Kidney (tissue), 14 donors: ENCODE measurements around the gene GPSM1. TPM values are rescaled to one million over a fixed set of nuclear protein-coding genes. Genes with fewer than 3 reads are reported as not detected.

ENCODE experiments used
- DNase-seq, 5 donors: peaks; one replicate each; pipeline ENCODE4 v3.0.0-alpha.2; 2013 to 2020
- FAIRE-seq: peaks from 2 replicates; lab custom pipeline; 2012; peaks lifted over from hg19 to GRCh38; lab: Jason Lieb, UNC
- H3K27ac ChIP-seq, 2 donors: one replicate each; pipeline ENCODE4 v1.7.0; 2013; ENCODE audit warnings: low read depth in 2 of 2, low read length in 2 of 2, inconsistent platforms in 1 of 2
- H3K27me3 ChIP-seq: one replicate; pipeline ENCODE4 v1.7.1; 2013; ENCODE audit warnings: low read length, inconsistent platforms; ENCODE audit not compliant: control insufficient read depth, insufficient read depth
- H3K36me3 ChIP-seq, 3 donors: one replicate each; pipeline versions ENCODE4 v1.7.0 to v1.7.1; 2013; ENCODE audit warnings: low read length in 3 of 3, control low read depth in 1 of 3, inconsistent platforms in 1 of 3; ENCODE audit not compliant: insufficient read depth in 3 of 3, control insufficient read depth in 2 of 3
- H3K4me1 ChIP-seq, 3 donors: one replicate each; pipeline versions ENCODE4 v1.7.0 to v1.7.1; 2013; ENCODE audit warnings: low read length in 3 of 3, inconsistent platforms in 1 of 3, low read depth in 1 of 3; ENCODE audit not compliant: control insufficient read depth in 2 of 3, insufficient read depth in 2 of 3
- H3K4me3 ChIP-seq, 3 donors: one replicate each; pipeline versions ENCODE4 v1.7.0 to v1.8.1; 2013; ENCODE audit warnings: low read length in 3 of 3, control low read depth in 1 of 3, inconsistent platforms in 1 of 3
- H3K9ac ChIP-seq, 3 donors: one replicate each; pipeline versions ENCODE4 v1.7.0 to v1.7.1; 2013; ENCODE audit warnings: low read length in 3 of 3, control low read depth in 1 of 3, inconsistent platforms in 1 of 3
- H3K9me3 ChIP-seq, 3 donors: one replicate each; pipeline versions ENCODE4 v1.7.0 to v1.7.1; 2013; ENCODE audit warnings: low read length in 3 of 3, control low read depth in 1 of 3, inconsistent platforms in 1 of 3; ENCODE audit not compliant: control insufficient read depth in 2 of 3, insufficient read depth in 1 of 3
- CTCF ChIP-seq: IDR thresholded peaks from 3 replicates; pipeline ENCODE4 v1.5.1; 2012; ENCODE audit warnings: mild to moderate bottlenecking, moderate library complexity, borderline replicate concordance; ENCODE audit not compliant: insufficient read depth; ENCODE audit errors: extremely low read depth
- intact Hi-C: fragments of 100-400 bp; cut with DNase I; formaldehyde crosslinking; loops from one replicate; pipeline ENCODE4 v1.11.1; 2022
- polyA plus RNA-seq: library from polyadenylated mRNA; stranded (reverse); fragments of 350-450 nt; fragmentation: Illumina TruSeq; extraction: RNeasy Lipid Tissue Mini Kit (QIAGEN cat#74804); gene quantifications from one replicate; pipeline ENCODE4 v1.2.3, GENCODE V29; 2014; ENCODE audit warnings: low read depth, low replicate concordance; ENCODE audit not compliant: insufficient read depth
- total RNA-seq: library from RNA; stranded (reverse); fragmentation: NEBNext Ultra II Directional; extraction: Animal tissue kit (Norgen Biotek cat#: 25700); gene quantifications from one replicate; pipeline ENCODE4 v1.2.1, GENCODE V29; 2021
- donor health status: control.
- donor health status: control.
- donor health status: control.
- donor health status: control.
- donor health status: control.
- donor health status: DM: yes; HTN: yes; CAD: no.
- donor health status: Normal renal cell carcinoma (clear cell type).

GPSM1 gene
- total and polyA plus RNA-seq, 2 donors from 2014 or later: 11.6 to 11.9 TPM

GRCh38 chr9:136292026-136292538 is 35.3 kb upstream of the GPSM1 start:
- Histone ChIP-seq H3K4me1 (peaks cover 0 to 4% (median 0%) of the 10 kb centered on the region in 3 donors), H3K9ac (no peak overlapping the region), H3K27ac (no peak overlapping the region), H3K27me3 (no peaks in the 10 kb centered on the region), H3K9me3 (no peaks in the 10 kb centered on the region), H3K36me3 (no peaks in the 10 kb centered on the region), H3K4me3 (no peak overlapping the region)
- TF ChIP-seq CTCF: no peak
- FAIRE-seq (no peak), DNase-seq (peak in 1 of 5 donors; percentile 55)
- intact Hi-C loops: no loop called here

- no peaks in the 10 kb centered on the region for H3K36me3 ChIP-seq
- peak in 1 of 5 donors; percentile 79 for DNase-seq
- H3K27ac ChIP-seq: no peak overlapping the region
- intact Hi-C loops: no loop called here
- no peaks in the 10 kb centered on the region for H3K27me3 ChIP-seq
- no peak overlapping the region for H3K9ac ChIP-seq
- H3K4me3 ChIP-seq: peak overlapping the region in 1 of 3 donors; percentile 16
- H3K9me3 ChIP-seq: no peaks in the 10 kb centered on the region
- TF ChIP-seq CTCF: no peak
- no peak for FAIRE-seq
- H3K4me1 ChIP-seq: peaks cover 0 to 4% (median 0%) of the 10 kb centered on the region in 3 donors
Measured at GRCh38 chr9:136292591-136293448, 34.5 kb upstream of the GPSM1 start.

GRCh38 chr9:136293476-136294077 is 33.8 kb upstream of the GPSM1 start:
- Histone ChIP-seq H3K4me1 (peaks cover 0 to 4% (median 0%) of the 10 kb centered on the region in 3 donors), H3K27me3 (no peaks in the 10 kb centered on the region), H3K36me3 (no peaks in the 10 kb centered on the region), H3K27ac (no peak overlapping the region), H3K9me3 (no peaks in the 10 kb centered on the region), H3K9ac (no peak overlapping the region), H3K4me3 (no peak overlapping the region)
- TF ChIP-seq CTCF: no peak
- FAIRE-seq: no peak
- DNase-seq: peak in 1 of 5 donors; percentile 26
- intact Hi-C loops: no loop called here
